ENCODE results near the gene PHLDB2.

GRCh38 chr3:111882799-111883198 is 23.7 kb downstream of the PHLDB2 start:
- TF ChIP-seq CTCF (IDR thresholded peaks at IDR 0.05) (no peak), POLR2AphosphoS5 (IDR thresholded peaks at IDR 0.05) (no peak)
